GM12874 (cell line): ENCODE results near the gene PDE3B.

Experiments
- CTCF ChIP-seq: IDR thresholded peaks from 2 replicates; pipeline ENCODE4 v1.5.1; 2011; ENCODE audit warnings: low read depth, mild to moderate bottlenecking, control low read depth, low read length, moderate library complexity; ENCODE audit not compliant: insufficient read depth

Gene PDE3B

GRCh38 chr11:14860511-14860910, 216.9 kb downstream of the PDE3B start:
- TF ChIP-seq CTCF: no peak

- no peak for TF ChIP-seq CTCF
Observed at GRCh38 chr11:14861680-14862079, 218.1 kb downstream of the PDE3B start.

GRCh38 chr11:14872032-14872431, 228.4 kb downstream of the PDE3B start:
- TF ChIP-seq CTCF: no peak

- TF ChIP-seq CTCF: no peak
Observed at GRCh38 chr11:14873632-14874031, 230.0 kb downstream of the PDE3B start.

- TF ChIP-seq CTCF: no peak
Observed at GRCh38 chr11:14875163-14875562, 231.6 kb downstream of the PDE3B start.

- TF ChIP-seq CTCF: no peak
Observed at GRCh38 chr11:14881576-14882193, 238.1 kb downstream of the PDE3B start.

- no peak for TF ChIP-seq CTCF
Observed at GRCh38 chr11:14882196-14882595, 238.6 kb downstream of the PDE3B start.
